Measurements from ENCODE around the gene KRTAP1-1.

DNA sequence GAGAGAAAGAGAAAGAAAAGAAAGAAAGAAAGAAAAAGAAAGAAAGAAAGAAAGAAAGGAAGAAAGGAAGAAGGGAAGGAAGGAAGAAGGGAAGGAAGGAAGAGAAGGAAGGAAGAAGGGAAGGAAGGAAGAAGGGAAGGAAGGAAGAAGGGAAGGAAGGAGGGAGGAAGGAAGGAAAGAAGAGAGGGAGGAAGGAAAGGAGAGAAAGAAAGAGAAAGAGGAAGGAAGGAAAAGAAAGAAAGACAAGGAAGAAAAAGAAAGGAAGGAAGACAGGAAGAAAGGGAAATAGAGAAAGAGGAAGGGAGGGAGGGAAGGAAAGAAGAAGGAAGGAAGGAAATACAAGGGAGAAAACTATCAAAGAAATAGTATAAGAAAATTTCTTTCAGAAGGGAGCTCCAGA, 35.5 kb upstream of the KRTAP1-1 start:
- no peak for TF ChIP-seq RFX5 (IDR thresholded peaks at IDR 0.05; ENCODE audit: low read depth, low read length)
- TF ChIP-seq POLR2A (IDR thresholded peaks at IDR 0.05; ENCODE audit: low read depth, low read length) = no peak
- TF ChIP-seq CTCF (conservative IDR thresholded peaks at IDR 0.05; ENCODE audit: low read depth, low read length) = no peak
- no peak for TF ChIP-seq MAZ (IDR thresholded peaks at IDR 0.05; ENCODE audit: borderline replicate concordance, low read depth, low read length)
- TF ChIP-seq MXI1 (IDR thresholded peaks at IDR 0.05; ENCODE audit: borderline replicate concordance, low read depth, low read length) = no peak
- no peak for TF ChIP-seq MAFK (IDR thresholded peaks at IDR 0.05; ENCODE audit: low read depth, low read length)
- no peak for TF ChIP-seq BHLHE40 (IDR thresholded peaks at IDR 0.05; ENCODE audit: low read depth, low read length)
- no peak for TF ChIP-seq RCOR1 (IDR thresholded peaks at IDR 0.05; ENCODE audit: insufficient replicate concordance, low read length)
- TF ChIP-seq CEBPB (IDR thresholded peaks at IDR 0.05; ENCODE audit: low read depth, low read length) = no peak
- TF ChIP-seq FOS (IDR thresholded peaks at IDR 0.05; ENCODE audit: low read depth, low read length) = no peak
- TF ChIP-seq CHD1 (IDR thresholded peaks at IDR 0.05; ENCODE audit: low read depth, low read length) = no peak
